ENCODE data around the gene GRID2.

- TF ChIP-seq ARNTL (CRISPR knock-in tag; IDR thresholded peaks at IDR 0.05; ENCODE audit: borderline replicate concordance, low read depth) (no peak), ESRRG (CRISPR knock-in tag; IDR thresholded peaks at IDR 0.05) (no peak), GLIS3 (CRISPR knock-in tag; IDR thresholded peaks at IDR 0.05) (no peak), CSDC2 (CRISPR knock-in tag; IDR thresholded peaks at IDR 0.05) (no peak), ZNF70 (CRISPR knock-in tag; IDR thresholded peaks at IDR 0.05) (no peak), POU6F1 (CRISPR knock-in tag; IDR thresholded peaks at IDR 0.05; ENCODE audit: borderline replicate concordance, low read depth) (no peak), PPARA (CRISPR knock-in tag; IDR thresholded peaks at IDR 0.05; ENCODE audit: borderline replicate concordance) (no peak), CREB5 (CRISPR knock-in tag; IDR thresholded peaks at IDR 0.05; ENCODE audit: low read depth) (no peak), ZFP30 (CRISPR knock-in tag; IDR thresholded peaks at IDR 0.05) (no peak), CSRNP3 (CRISPR knock-in tag; IDR thresholded peaks at IDR 0.05) (no peak), ZNF8 (CRISPR knock-in tag; IDR thresholded peaks at IDR 0.05) (no peak), PATZ1 (CRISPR knock-in tag; IDR thresholded peaks at IDR 0.05; ENCODE audit: borderline replicate concordance) (no peak), SNAI2 (CRISPR knock-in tag; IDR thresholded peaks at IDR 0.05) (no peak), ZFP3 (CRISPR knock-in tag; IDR thresholded peaks at IDR 0.05) (no peak)
These were observed 768.5 kb downstream of the GRID2 start for GRCh38 chr4:93072292-93072691.

All from SK-N-SH treated with all-trans-retinoic acid at 6 μM for 48 hours (cell line).